IMR-90 (cell line): ENCODE data around the gene KRT38.

Experiments used
- CEBPB ChIP-seq: IDR thresholded peaks from 2 replicates; pipeline ENCODE4 v1.6.1; 2012; ENCODE audit warnings: low read depth, low read length, improper control_type of control experiment
- FOS ChIP-seq: fragments of 150-350 bp; IDR thresholded peaks from 2 replicates; pipeline ENCODE4 v1.6.1; 2016; ENCODE audit warnings: low read depth, low read length
- MAFK ChIP-seq: IDR thresholded peaks from 2 replicates; pipeline ENCODE4 v1.6.1; 2012; ENCODE audit warnings: low read depth, low read length, improper control_type of control experiment
- MAZ ChIP-seq: IDR thresholded peaks from 2 replicates; pipeline ENCODE4 v1.6.1; 2012; ENCODE audit warnings: low read depth, mild to moderate bottlenecking, low read length, improper control_type of control experiment, moderate library complexity, borderline replicate concordance
- POLR2A ChIP-seq: IDR thresholded peaks from 2 replicates; pipeline ENCODE4 v1.6.1; 2012; ENCODE audit warnings: mild to moderate bottlenecking, low read depth, low read length
- RCOR1 ChIP-seq: IDR thresholded peaks from 2 replicates; pipeline ENCODE4 v1.6.1; 2012; ENCODE audit warnings: mild to moderate bottlenecking, low read length, improper control_type of control experiment; ENCODE audit not compliant: insufficient replicate concordance
- RFX5 ChIP-seq: IDR thresholded peaks from 2 replicates; pipeline ENCODE4 v1.8.0; 2012; ENCODE audit warnings: low read depth, mild to moderate bottlenecking, low read length, moderate library complexity
- TF ChIP-seq, protein P1 (sequence below): conservative IDR thresholded peaks from 2 replicates; pipeline ENCODE4 v1.5.1; 2012; ENCODE audit warnings: mild to moderate bottlenecking, low read depth, low read length, improper control_type of control experiment
- TF ChIP-seq, protein P2 (sequence below): fragments of 150-350 bp; IDR thresholded peaks from 2 replicates; pipeline ENCODE4 v1.6.1; 2017; ENCODE audit warnings: mild to moderate bottlenecking, antibody characterized with exemption, low read length, low read depth

- TF ChIP-seq, protein P1, sequence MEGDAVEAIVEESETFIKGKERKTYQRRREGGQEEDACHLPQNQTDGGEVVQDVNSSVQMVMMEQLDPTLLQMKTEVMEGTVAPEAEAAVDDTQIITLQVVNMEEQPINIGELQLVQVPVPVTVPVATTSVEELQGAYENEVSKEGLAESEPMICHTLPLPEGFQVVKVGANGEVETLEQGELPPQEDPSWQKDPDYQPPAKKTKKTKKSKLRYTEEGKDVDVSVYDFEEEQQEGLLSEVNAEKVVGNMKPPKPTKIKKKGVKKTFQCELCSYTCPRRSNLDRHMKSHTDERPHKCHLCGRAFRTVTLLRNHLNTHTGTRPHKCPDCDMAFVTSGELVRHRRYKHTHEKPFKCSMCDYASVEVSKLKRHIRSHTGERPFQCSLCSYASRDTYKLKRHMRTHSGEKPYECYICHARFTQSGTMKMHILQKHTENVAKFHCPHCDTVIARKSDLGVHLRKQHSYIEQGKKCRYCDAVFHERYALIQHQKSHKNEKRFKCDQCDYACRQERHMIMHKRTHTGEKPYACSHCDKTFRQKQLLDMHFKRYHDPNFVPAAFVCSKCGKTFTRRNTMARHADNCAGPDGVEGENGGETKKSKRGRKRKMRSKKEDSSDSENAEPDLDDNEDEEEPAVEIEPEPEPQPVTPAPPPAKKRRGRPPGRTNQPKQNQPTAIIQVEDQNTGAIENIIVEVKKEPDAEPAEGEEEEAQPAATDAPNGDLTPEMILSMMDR: no peak
- TF ChIP-seq MAZ (no peak), POLR2A (no peak), RCOR1 (no peak), FOS (no peak), CEBPB (no peak), MAFK (no peak), RFX5 (no peak)
- TF ChIP-seq, protein P2, sequence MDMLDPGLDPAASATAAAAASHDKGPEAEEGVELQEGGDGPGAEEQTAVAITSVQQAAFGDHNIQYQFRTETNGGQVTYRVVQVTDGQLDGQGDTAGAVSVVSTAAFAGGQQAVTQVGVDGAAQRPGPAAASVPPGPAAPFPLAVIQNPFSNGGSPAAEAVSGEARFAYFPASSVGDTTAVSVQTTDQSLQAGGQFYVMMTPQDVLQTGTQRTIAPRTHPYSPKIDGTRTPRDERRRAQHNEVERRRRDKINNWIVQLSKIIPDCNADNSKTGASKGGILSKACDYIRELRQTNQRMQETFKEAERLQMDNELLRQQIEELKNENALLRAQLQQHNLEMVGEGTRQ: no peak
Observed at GRCh38 chr17:41478237-41478636, 37.5 kb upstream of the KRT38 start.
